Hepatocyte (in vitro differentiated cells): ENCODE results near the gene ADGRD1. TPM values are rescaled to one million over a fixed set of nuclear protein-coding genes. Genes with fewer than 3 reads are reported as not detected.

Experiments
- DNase-seq: peaks from one replicate; pipeline ENCODE4 v3.0.0-alpha.2; 2016; ENCODE audit warnings: low spot score
- H2AFZ ChIP-seq: fragments of 200-600 bp; sonication (generic); 2 replicates; pipeline ENCODE4 v1.6.0; 2016; ENCODE audit warnings: antibody characterized with exemption, mild to moderate bottlenecking
- H3K27ac ChIP-seq: fragments of 200-600 bp; sonication (generic); 2 replicates; pipeline ENCODE4 v1.5.1; 2016; ENCODE audit warnings: mild to moderate bottlenecking
- H3K27me3 ChIP-seq: fragments of 200-600 bp; sonication (generic); 2 replicates; pipeline ENCODE4 v1.6.1; 2016
- H3K36me3 ChIP-seq: fragments of 200-600 bp; sonication (generic); replicated peaks from 2 replicates; pipeline ENCODE4 v1.5.1; 2016; ENCODE audit warnings: low read depth; ENCODE audit not compliant: insufficient read depth
- H3K4me1 ChIP-seq: fragments of 200-600 bp; sonication (generic); 2 replicates; pipeline ENCODE4 v1.5.1; 2016; ENCODE audit warnings: mild to moderate bottlenecking, moderate library complexity; ENCODE audit not compliant: insufficient read depth
- H3K4me2 ChIP-seq: fragments of 200-600 bp; sonication (generic); 2 replicates; pipeline ENCODE4 v1.6.0; 2016
- H3K4me3 ChIP-seq: fragments of 200-600 bp; sonication (generic); 2 replicates; pipeline ENCODE4 v1.5.1; 2016; ENCODE audit warnings: mild to moderate bottlenecking
- H3K79me2 ChIP-seq: fragments of 200-600 bp; sonication (generic); 2 replicates; pipeline ENCODE4 v1.6.0; 2017; ENCODE audit warnings: mild to moderate bottlenecking
- H3K9me2 ChIP-seq: fragments of 200-600 bp; sonication (generic); replicated peaks from 2 replicates; pipeline ENCODE4 v1.6.0; 2017; ENCODE audit warnings: mild to moderate bottlenecking; ENCODE audit not compliant: insufficient read depth
- H3K9me3 ChIP-seq: fragments of 200-600 bp; sonication (generic); 2 replicates; pipeline ENCODE4 v1.5.1; 2016; ENCODE audit warnings: low read depth, mild to moderate bottlenecking
- H4K20me1 ChIP-seq: fragments of 200-600 bp; sonication (generic); 2 replicates; pipeline ENCODE4 v1.6.0; 2016; ENCODE audit warnings: mild to moderate bottlenecking; ENCODE audit not compliant: insufficient read depth, poor library complexity, severe bottlenecking
- CTCF ChIP-seq: fragments of 200-600 bp; sonication (generic); IDR thresholded peaks from 2 replicates; pipeline ENCODE4 v1.5.1; 2016; ENCODE audit warnings: antibody characterized with exemption, mild to moderate bottlenecking; ENCODE audit not compliant: poor library complexity
- EZH2 ChIP-seq: fragments of 200-600 bp; sonication (generic); IDR thresholded peaks from 2 replicates; pipeline ENCODE4 v1.6.1; 2016; ENCODE audit warnings: antibody characterized with exemption, mild to moderate bottlenecking, borderline replicate concordance
- EZH2phosphoT487 ChIP-seq: fragments of 200-600 bp; sonication (generic); IDR thresholded peaks from one replicate; pipeline ENCODE4 v1.6.1; 2018; ENCODE audit warnings: antibody characterized with exemption, mild to moderate bottlenecking, low read depth, moderate library complexity; ENCODE audit not compliant: unreplicated experiment, severe bottlenecking
- WGBS: methylation state at CpG from one replicate; pipeline ENCODE4 v1.1.6; 2016; ENCODE audit warnings: low lambda C conversion rate; ENCODE audit errors: missing lambda C conversion rate; 5-methylcytosine and 5-hydroxymethylcytosine counted together
- polyA plus RNA-seq: library from polyadenylated mRNA; unstranded; fragments of >200 nt; fragmentation: Nextera tagmentation; extraction: Ambion mirVana; gene quantifications from 2 replicates; pipeline ENCODE4 v1.2.1, GENCODE V29; 2016
- total RNA-seq: library from RNA; depleted of rRNA; stranded (reverse); fragments of >200 nt; gene quantifications from 2 replicates; pipeline ENCODE4 v1.2.3, GENCODE V29; 2014

ADGRD1 gene
- total and polyA plus RNA-seq, 2 experiments from 2014 or later = 18.1 to 18.5 TPM

GRCh38 chr12:131020326-131021153 is 66.8 kb downstream of the ADGRD1 start:
- no peak overlapping the region for H2AFZ ChIP-seq
- TF ChIP-seq EZH2 (no peak), CTCF (no peak), EZH2phosphoT487 (no peak)
- no peaks in the 10 kb centered on the region for H3K79me2 ChIP-seq
- H3K9me3 ChIP-seq = no peaks in the 10 kb centered on the region
- H3K4me3 ChIP-seq = no peak overlapping the region
- H3K4me1 ChIP-seq = no peaks in the 10 kb centered on the region
- H3K9me2 ChIP-seq = no peaks in the 10 kb centered on the region
- WGBS = 90% methylated on average over 13 of the region's 13 CpGs
- H3K27me3 ChIP-seq = no peaks in the 10 kb centered on the region
- H3K36me3 ChIP-seq = no peaks in the 10 kb centered on the region
- H3K4me2 ChIP-seq = no peak overlapping the region
- no peak for DNase-seq
- no peak overlapping the region for H3K27ac ChIP-seq
- H4K20me1 ChIP-seq = no peaks in the 10 kb centered on the region

GRCh38 chr12:131021154-131021541 is 67.4 kb downstream of the ADGRD1 start:
- Histone ChIP-seq H3K36me3 (no peaks in the 10 kb centered on the region), H3K4me2 (no peak overlapping the region), H3K4me3 (no peak overlapping the region), H2AFZ (no peak overlapping the region), H3K9me2 (no peaks in the 10 kb centered on the region), H3K27ac (no peak overlapping the region), H3K79me2 (no peaks in the 10 kb centered on the region), H3K9me3 (no peaks in the 10 kb centered on the region), H3K4me1 (no peaks in the 10 kb centered on the region), H4K20me1 (no peaks in the 10 kb centered on the region), H3K27me3 (no peaks in the 10 kb centered on the region)
- DNase-seq = no peak
- WGBS = 90% methylated on average over 20 of the region's 20 CpGs
- TF ChIP-seq CTCF (no peak), EZH2phosphoT487 (no peak), EZH2 (no peak)

- H3K9me3 ChIP-seq = no peaks in the 10 kb centered on the region
- H3K4me1 ChIP-seq = no peaks in the 10 kb centered on the region
- H3K79me2 ChIP-seq = no peaks in the 10 kb centered on the region
- no peak for TF ChIP-seq EZH2phosphoT487
- TF ChIP-seq CTCF = no peak
- TF ChIP-seq EZH2 = no peak
- H3K4me3 ChIP-seq = no peak overlapping the region
- 92% methylated on average over 11 of the region's 11 CpGs for WGBS
- no peak for DNase-seq
- H3K27ac ChIP-seq = no peak overlapping the region
- H2AFZ ChIP-seq = no peak overlapping the region
- H3K36me3 ChIP-seq = no peaks in the 10 kb centered on the region
- H4K20me1 ChIP-seq = no peaks in the 10 kb centered on the region
- no peaks in the 10 kb centered on the region for H3K9me2 ChIP-seq
- no peaks in the 10 kb centered on the region for H3K27me3 ChIP-seq
- no peak overlapping the region for H3K4me2 ChIP-seq
Measured at GRCh38 chr12:131024026-131024425, 70.3 kb downstream of the ADGRD1 start.
